GM12891 (cell line): ENCODE data around the gene KREMEN1.

ENCODE experiments used
- POLR2AphosphoS5 ChIP-seq: IDR thresholded peaks from 2 replicates; pipeline ENCODE4 v1.6.1; 2011; ENCODE audit warnings: low read depth, low read length, control low read depth
- TAF1 ChIP-seq: IDR thresholded peaks from 2 replicates; pipeline ENCODE4 v1.6.1; 2011; ENCODE audit warnings: low read depth, low read length, control low read depth

DNA sequence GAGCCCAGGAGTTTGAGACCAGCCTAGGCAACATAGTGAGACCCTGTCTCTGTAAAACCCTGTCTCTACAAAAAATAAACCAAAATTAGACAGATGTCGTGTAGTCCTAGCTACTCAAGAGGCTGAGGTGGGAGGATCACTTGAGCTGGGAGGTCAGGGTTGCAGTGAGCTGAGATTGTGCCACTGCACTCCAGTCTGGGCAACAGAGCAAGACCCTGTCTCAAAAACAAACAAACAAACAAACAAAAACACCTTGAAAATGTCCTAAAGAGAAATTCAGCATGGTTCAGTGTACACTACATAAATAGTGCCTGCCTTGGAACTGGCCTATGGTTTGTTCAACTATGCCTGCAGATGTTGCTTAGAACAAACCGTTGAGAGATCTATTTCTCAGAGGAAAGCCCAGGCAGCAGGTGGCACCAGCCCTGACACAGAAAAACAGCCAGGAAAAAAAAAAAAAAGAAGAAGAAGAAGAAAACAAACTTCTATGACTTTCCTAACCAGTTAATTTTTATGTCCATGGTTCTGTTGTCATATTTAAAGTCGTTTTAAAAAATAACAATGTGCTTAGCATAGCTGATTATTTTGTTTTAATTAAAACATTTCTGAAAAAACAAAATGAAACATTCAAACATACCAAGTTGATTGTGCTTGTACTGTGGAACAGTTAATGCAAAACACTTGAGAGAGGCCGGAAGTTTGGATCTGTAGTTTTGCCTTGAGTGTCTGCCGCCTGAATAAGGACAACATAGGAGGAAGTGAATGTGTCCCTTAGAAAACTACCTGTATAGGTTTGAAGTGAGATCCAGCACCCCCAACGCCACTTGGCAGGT, 5.4 kb downstream of the KREMEN1 start:
- TF ChIP-seq TAF1 (no peak), POLR2AphosphoS5 (no peak)
